ENCODE data around the gene PARK7.

DNA sequence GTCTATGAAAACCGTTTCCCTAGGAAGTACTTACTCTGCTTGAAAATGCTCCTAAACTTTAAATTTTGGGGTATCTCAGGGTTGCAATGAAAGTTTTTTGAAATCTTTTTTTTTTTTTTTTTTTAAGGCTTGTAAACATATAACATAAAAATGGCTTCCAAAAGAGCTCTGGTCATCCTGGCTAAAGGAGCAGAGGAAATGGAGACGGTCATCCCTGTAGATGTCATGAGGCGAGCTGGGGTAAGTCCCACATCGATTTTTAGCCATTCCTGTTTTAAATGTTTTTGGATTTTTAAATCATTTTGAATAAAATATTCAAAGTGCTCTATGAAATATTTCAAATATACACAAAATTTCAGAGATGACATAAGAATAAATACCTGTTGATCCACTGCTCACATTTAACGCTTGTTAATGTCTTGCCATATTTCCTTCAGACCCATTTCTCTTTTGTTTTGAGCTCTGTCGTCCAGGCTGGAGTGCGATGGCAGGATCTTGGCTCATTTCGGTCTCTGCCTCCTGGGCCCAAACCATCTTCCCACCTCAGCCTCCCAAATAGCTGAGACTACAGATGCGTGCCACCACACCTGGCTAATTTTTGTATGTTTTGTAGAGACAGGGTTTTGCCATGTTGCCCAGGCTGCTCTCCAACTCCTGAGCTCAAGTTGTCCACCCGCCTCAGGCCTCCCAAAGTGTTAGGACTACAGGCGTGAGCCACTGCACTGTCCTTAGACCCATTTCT lies 1.3 kb downstream of the PARK7 start:
- TF ChIP-seq CTCF (IDR thresholded peaks at IDR 0.05) (no peak), POLR2A (IDR thresholded peaks at IDR 0.05) (no peak)
